SH-SY5Y (cell line): ENCODE measurements around the gene NME5.

ENCODE experiments used
- GATA2 ChIP-seq: IDR thresholded peaks from 2 replicates; pipeline ENCODE4 v1.6.1; 2011; ENCODE audit warnings: mild to moderate bottlenecking, low read depth, low read length
- GATA3 ChIP-seq: IDR thresholded peaks from 2 replicates; pipeline ENCODE4 v1.6.1; 2011; ENCODE audit warnings: low read depth, mild to moderate bottlenecking, low read length, moderate library complexity

GRCh38 chr5:138068742-138069600 lies 70.3 kb downstream of the NME5 start:
- no peak for TF ChIP-seq GATA3
- no peak for TF ChIP-seq GATA2
